Spleen (tissue), 7 donors: ENCODE measurements around the gene NMNAT3.

Experiments used
- POLR2A ChIP-seq, 3 donors: fragments of 450-650 bp; IDR thresholded peaks; one replicate each; pipeline ENCODE4 v1.5.1; 2017; ENCODE audit warnings: antibody characterized with exemption in 3 of 3, mild to moderate bottlenecking in 1 of 3
- POLR2AphosphoS5 ChIP-seq, 3 donors: sonication (generic); formaldehyde crosslinking; IDR thresholded peaks; one replicate each; pipeline ENCODE4 v1.5.1; 2017; ENCODE audit warnings: antibody characterized with exemption in 3 of 3
- TF ChIP-seq, protein P1 (sequence below), 11 experiments: fragments of 200-600 bp in 7 of 11; fragments of 450-650 bp in 4 of 11; sonication (generic) in 4 of 11; IDR thresholded peaks in 8 of 11; conservative IDR thresholded peaks in 3 of 11; 1 replicate in 7 of 11; 2 replicates in 4 of 11; pipeline versions ENCODE4 v1.4.0 to v1.8.0; 2016 to 2021; ENCODE audit warnings: antibody characterized with exemption in 11 of 11, inconsistent platforms in 4 of 11, mild to moderate bottlenecking in 1 of 11
- donor health status: DM: no; HTN: no; CAD: no; lungs with moderate emphysema.
- donor health status: DM: no; HTN: no; CAD: no.
- donor health status: DM: no; HTN: no; CAD: no.

DNA sequence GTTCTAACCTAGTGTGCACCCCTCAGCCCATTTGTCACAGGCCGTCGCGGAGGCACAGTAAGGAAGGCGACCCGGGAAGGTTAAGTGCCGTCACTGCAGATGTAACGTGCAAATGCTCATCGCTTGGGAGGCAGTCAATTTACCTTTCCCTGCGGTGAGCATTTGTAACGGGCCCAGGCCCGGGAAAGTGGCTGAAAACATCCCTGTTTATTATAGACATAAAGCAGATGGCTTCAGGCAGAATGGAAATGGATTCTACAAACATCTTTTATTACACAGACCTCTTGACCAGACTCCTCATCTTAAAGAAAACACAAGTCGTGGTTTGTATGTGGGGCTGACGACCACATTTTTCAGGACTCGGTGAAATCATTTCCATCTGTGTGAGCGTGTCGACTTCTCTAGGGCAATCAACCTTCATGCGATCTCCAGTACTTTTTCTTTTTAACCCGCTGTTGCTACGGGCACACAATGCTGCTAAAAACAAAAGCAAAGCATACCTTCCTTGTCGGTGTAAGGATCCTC lies 43.6 kb downstream of the NMNAT3 start:
- TF ChIP-seq, protein P1, sequence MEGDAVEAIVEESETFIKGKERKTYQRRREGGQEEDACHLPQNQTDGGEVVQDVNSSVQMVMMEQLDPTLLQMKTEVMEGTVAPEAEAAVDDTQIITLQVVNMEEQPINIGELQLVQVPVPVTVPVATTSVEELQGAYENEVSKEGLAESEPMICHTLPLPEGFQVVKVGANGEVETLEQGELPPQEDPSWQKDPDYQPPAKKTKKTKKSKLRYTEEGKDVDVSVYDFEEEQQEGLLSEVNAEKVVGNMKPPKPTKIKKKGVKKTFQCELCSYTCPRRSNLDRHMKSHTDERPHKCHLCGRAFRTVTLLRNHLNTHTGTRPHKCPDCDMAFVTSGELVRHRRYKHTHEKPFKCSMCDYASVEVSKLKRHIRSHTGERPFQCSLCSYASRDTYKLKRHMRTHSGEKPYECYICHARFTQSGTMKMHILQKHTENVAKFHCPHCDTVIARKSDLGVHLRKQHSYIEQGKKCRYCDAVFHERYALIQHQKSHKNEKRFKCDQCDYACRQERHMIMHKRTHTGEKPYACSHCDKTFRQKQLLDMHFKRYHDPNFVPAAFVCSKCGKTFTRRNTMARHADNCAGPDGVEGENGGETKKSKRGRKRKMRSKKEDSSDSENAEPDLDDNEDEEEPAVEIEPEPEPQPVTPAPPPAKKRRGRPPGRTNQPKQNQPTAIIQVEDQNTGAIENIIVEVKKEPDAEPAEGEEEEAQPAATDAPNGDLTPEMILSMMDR (IDR thresholded peaks at IDR 0.05 in 8 of 11, conservative IDR thresholded peaks at IDR 0.05 in 3 of 11): no peak
- TF ChIP-seq POLR2A (IDR thresholded peaks at IDR 0.05) (no peak), POLR2AphosphoS5 (IDR thresholded peaks at IDR 0.05) (no peak)
